Measurements from ENCODE around the gene DGKD. TPM values are rescaled to one million over a fixed set of nuclear protein-coding genes. Genes with fewer than 3 reads are reported as not detected.

Gene DGKD
- total and polyA plus RNA-seq, 9 of the 15 experiments (the other 6 are each of a cell fraction or from before 2014, with no cell fraction given): 0.52 to 29.5 (median 10.6) TPM

- H2AFZ ChIP-seq (ENCODE audit: low read depth, low read length): no peak overlapping the region
- in situ Hi-C loops (cut with MboI): no loop called here
- no peak for FAIRE-seq
- H3K4me2 ChIP-seq (ENCODE audit: insufficient read depth, low read length): no peak overlapping the region
- intact Hi-C loops (cut with micrococcal nuclease): no loop called here
- peaks cover 0 to 3% of the 10 kb centered on the region in 2 experiments; a peak in 1 of 5 replicates for H3K4me1 ChIP-seq (replicated peaks in 1 of 2; ENCODE audit: control insufficient read depth in 2 of 2, insufficient read depth in 2 of 2, low read length in 2 of 2)
- ChIA-PET CTCF (ENCODE audit: low intra/inter-chr PET ratio) (no interaction called here), POLR2A (no interaction called here)
- H3K9me3 ChIP-seq (replicated peaks; ENCODE audit: control insufficient read depth, insufficient read depth, low read depth, low read length): no peaks in the 10 kb centered on the region
- no peak overlapping the region for H3K9ac ChIP-seq (ENCODE audit: insufficient read depth in 1 of 2, low read depth in 2 of 2, low read length in 2 of 2)
- no peak for DNase-seq (ENCODE audit: extremely low read depth in 1 of 4, low spot score in 3 of 4)
- peaks cover 31% of the 10 kb centered on the region; the same call in 2 of the 3 replicates for H3K36me3 ChIP-seq (ENCODE audit: control insufficient read depth, insufficient read depth, low read length)
- H3K27me3 ChIP-seq (ENCODE audit: control insufficient read depth in 2 of 2, insufficient read depth in 2 of 2, low read length in 2 of 2): no peaks in the 10 kb centered on the region
- no peak overlapping the region for H3K27ac ChIP-seq (ENCODE audit: extremely low read depth, low read depth, low read length)
- ATAC-seq: no peak
- no peaks in the 10 kb centered on the region for H3K9me1 ChIP-seq (ENCODE audit: control insufficient read depth, insufficient read depth, low read length)
- TF ChIP-seq EWSR1 (IDR thresholded peaks at IDR 0.05; ENCODE audit: borderline replicate concordance, low read depth, partially characterized antibody) (no peak), RUNX1 (IDR thresholded peaks at IDR 0.05; ENCODE audit: low read depth) (no peak), SNIP1 (IDR thresholded peaks at IDR 0.05; ENCODE audit: low read depth) (no peak)
- no peaks in the 10 kb centered on the region for H3K79me2 ChIP-seq (ENCODE audit: control insufficient read depth, insufficient read depth, low read length)
- H4K20me1 ChIP-seq (replicated peaks; ENCODE audit: control insufficient read depth, insufficient read depth, low read length): no peaks in the 10 kb centered on the region
- no TSS peak for BruUV-seq (replicated peaks)
- 91% methylated on average over 10 of the region's 25 CpGs for WGBS (ENCODE audit: insufficient coverage, low coverage, missing lambda C conversion rate)
- no peak overlapping the region for H3K4me3 ChIP-seq
Observed at GRCh38 chr2:233462202-233462785, 108.0 kb downstream of the DGKD start.

- no peak for FAIRE-seq
- H3K36me3 ChIP-seq (ENCODE audit: control insufficient read depth, insufficient read depth, low read length): peaks cover 31% of the 10 kb centered on the region; the same call in 2 of the 3 replicates
- POLR2A ChIA-PET: no interaction called here
- TF ChIP-seq NFYB (IDR thresholded peaks at IDR 0.05; ENCODE audit: extremely low read depth, insufficient read length) (no peak), ETV5 (CRISPR knock-in tag; IDR thresholded peaks at IDR 0.05; ENCODE audit: low read depth) (no peak), FOXJ2 (tag; IDR thresholded peaks at IDR 0.05) (no peak), ZNF444 (CRISPR knock-in tag; IDR thresholded peaks at IDR 0.05) (no peak), FOXK2 (conservative IDR thresholded peaks at IDR 0.05 in 1 of 2, IDR thresholded peaks at IDR 0.05 in 1 of 2; ENCODE audit: low read depth in 2 of 2) (no peak), THRA (IDR thresholded peaks at IDR 0.05) (no peak), TEAD1 (CRISPR knock-in tag; IDR thresholded peaks at IDR 0.05) (no peak), HIVEP1 (CRISPR knock-in tag; IDR thresholded peaks at IDR 0.05) (no peak), IFI16 (CRISPR knock-in tag; IDR thresholded peaks at IDR 0.05) (no peak), MLX (CRISPR knock-in tag; conservative IDR thresholded peaks at IDR 0.05) (no peak), FOXP1 (CRISPR knock-in tag; IDR thresholded peaks at IDR 0.05) (no peak)
Observed at GRCh38 chr2:233462826-233463470, 108.7 kb downstream of the DGKD start.

More at GRCh38 chr2:233462826-233463470, 108.7 kb downstream of the DGKD start:
- Histone ChIP-seq H3K4me1 (replicated peaks in 1 of 2; ENCODE audit: control insufficient read depth in 2 of 2, insufficient read depth in 2 of 2, low read length in 2 of 2) (peaks cover 0 to 4% of the 10 kb centered on the region in 2 experiments; a peak in 1 of 5 replicates), H3K9ac (ENCODE audit: insufficient read depth in 1 of 2, low read depth in 2 of 2, low read length in 2 of 2) (no peak overlapping the region), H3K9me1 (ENCODE audit: control insufficient read depth, insufficient read depth, low read length) (no peaks in the 10 kb centered on the region), H3K4me3 (no peak overlapping the region), H3K27me3 (ENCODE audit: control insufficient read depth in 2 of 2, insufficient read depth in 2 of 2, low read length in 2 of 2) (no peaks in the 10 kb centered on the region), H3K9me3 (replicated peaks; ENCODE audit: control insufficient read depth, insufficient read depth, low read depth, low read length) (no peaks in the 10 kb centered on the region), H2AFZ (ENCODE audit: low read depth, low read length) (no peak overlapping the region), H3K27ac (ENCODE audit: extremely low read depth, low read depth, low read length) (no peak overlapping the region), H3K79me2 (ENCODE audit: control insufficient read depth, insufficient read depth, low read length) (no peaks in the 10 kb centered on the region), H4K20me1 (replicated peaks; ENCODE audit: control insufficient read depth, insufficient read depth, low read length) (no peaks in the 10 kb centered on the region), H3K4me2 (ENCODE audit: insufficient read depth, low read length) (no peak overlapping the region)
- BruUV-seq (replicated peaks): no TSS peak
- DNase-seq (ENCODE audit: extremely low read depth in 1 of 4, low spot score in 3 of 4) (no peak), ATAC-seq (no peak)
- 91% methylated on average over 10 of the region's 21 CpGs for WGBS (ENCODE audit: insufficient coverage, low coverage, missing lambda C conversion rate)
- in situ Hi-C loops (cut with MboI): no loop called here
- intact Hi-C loops (cut with micrococcal nuclease): no loop called here
- CTCF ChIA-PET (ENCODE audit: low intra/inter-chr PET ratio): no interaction called here
